ENCODE results near the gene RRP8. TPM values are rescaled to one million over a fixed set of nuclear protein-coding genes. Genes with fewer than 3 reads are reported as not detected.

The RRP8 gene
- total RNA-seq, 1 donor from 2014 or later: 16.2 TPM

- Mint-ChIP-seq H3K27ac (ENCODE audit: unreplicated experiment) (no peak overlapping the region), H3K4me3 (ENCODE audit: unreplicated experiment) (no peak overlapping the region), H3K27me3 (ENCODE audit: unreplicated experiment) (peaks cover 8% of the 10 kb centered on the region), H3K4me1 (ENCODE audit: low read depth, unreplicated experiment) (no peaks in the 10 kb centered on the region), H3K36me3 (ENCODE audit: unreplicated experiment) (no peaks in the 10 kb centered on the region), H3K9me3 (ENCODE audit: unreplicated experiment) (peaks cover 6% of the 10 kb centered on the region)
- TF ChIP-seq, protein P1, sequence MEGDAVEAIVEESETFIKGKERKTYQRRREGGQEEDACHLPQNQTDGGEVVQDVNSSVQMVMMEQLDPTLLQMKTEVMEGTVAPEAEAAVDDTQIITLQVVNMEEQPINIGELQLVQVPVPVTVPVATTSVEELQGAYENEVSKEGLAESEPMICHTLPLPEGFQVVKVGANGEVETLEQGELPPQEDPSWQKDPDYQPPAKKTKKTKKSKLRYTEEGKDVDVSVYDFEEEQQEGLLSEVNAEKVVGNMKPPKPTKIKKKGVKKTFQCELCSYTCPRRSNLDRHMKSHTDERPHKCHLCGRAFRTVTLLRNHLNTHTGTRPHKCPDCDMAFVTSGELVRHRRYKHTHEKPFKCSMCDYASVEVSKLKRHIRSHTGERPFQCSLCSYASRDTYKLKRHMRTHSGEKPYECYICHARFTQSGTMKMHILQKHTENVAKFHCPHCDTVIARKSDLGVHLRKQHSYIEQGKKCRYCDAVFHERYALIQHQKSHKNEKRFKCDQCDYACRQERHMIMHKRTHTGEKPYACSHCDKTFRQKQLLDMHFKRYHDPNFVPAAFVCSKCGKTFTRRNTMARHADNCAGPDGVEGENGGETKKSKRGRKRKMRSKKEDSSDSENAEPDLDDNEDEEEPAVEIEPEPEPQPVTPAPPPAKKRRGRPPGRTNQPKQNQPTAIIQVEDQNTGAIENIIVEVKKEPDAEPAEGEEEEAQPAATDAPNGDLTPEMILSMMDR (IDR thresholded peaks at IDR 0.05; ENCODE audit: partially characterized antibody, unreplicated experiment): no peak
- no peak for DNase-seq
Observed at GRCh38 chr11:6569706-6570105, 33.7 kb downstream of the RRP8 start.

- H3K4me3 Mint-ChIP-seq (ENCODE audit: unreplicated experiment): no peak overlapping the region
- H3K4me1 Mint-ChIP-seq (ENCODE audit: low read depth, unreplicated experiment): no peaks in the 10 kb centered on the region
- H3K9me3 Mint-ChIP-seq (ENCODE audit: unreplicated experiment): peaks cover 6% of the 10 kb centered on the region
- no peak for DNase-seq
- H3K27ac Mint-ChIP-seq (ENCODE audit: unreplicated experiment): no peak overlapping the region
- peaks cover 9% of the 10 kb centered on the region for H3K27me3 Mint-ChIP-seq (ENCODE audit: unreplicated experiment)
- TF ChIP-seq, protein P1 (IDR thresholded peaks at IDR 0.05; ENCODE audit: partially characterized antibody, unreplicated experiment): no peak
- no peaks in the 10 kb centered on the region for H3K36me3 Mint-ChIP-seq (ENCODE audit: unreplicated experiment)
Observed at GRCh38 chr11:6568191-6568918, 35.1 kb downstream of the RRP8 start.

DNA sequence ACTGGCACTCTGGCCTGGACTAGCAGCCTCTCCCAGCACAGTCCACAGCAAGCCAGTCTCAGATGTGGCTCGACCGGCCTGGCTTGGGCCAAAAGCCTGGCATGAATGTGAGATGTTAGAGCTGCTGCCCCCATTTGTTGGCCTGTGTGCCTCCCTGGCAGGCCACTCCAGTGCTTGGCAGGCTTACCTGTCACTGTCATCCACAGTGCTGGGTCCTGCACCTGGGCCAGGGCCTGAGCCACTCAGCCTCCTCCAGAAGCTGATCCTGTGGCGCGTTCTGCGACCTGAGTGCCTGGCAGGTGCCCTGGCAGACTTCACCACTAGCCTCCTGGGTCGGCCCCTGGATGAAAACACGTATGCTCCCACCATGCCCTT is 36.1 kb downstream of the RRP8 start:
- no peaks in the 10 kb centered on the region for H3K4me1 Mint-ChIP-seq (ENCODE audit: low read depth, unreplicated experiment)
- H3K4me3 Mint-ChIP-seq (ENCODE audit: unreplicated experiment): no peak overlapping the region
- TF ChIP-seq, protein P1 (IDR thresholded peaks at IDR 0.05; ENCODE audit: partially characterized antibody, unreplicated experiment): no peak
- H3K27me3 Mint-ChIP-seq (ENCODE audit: unreplicated experiment): peaks cover 9% of the 10 kb centered on the region
- peaks cover 6% of the 10 kb centered on the region for H3K9me3 Mint-ChIP-seq (ENCODE audit: unreplicated experiment)
- DNase-seq: no peak
- H3K27ac Mint-ChIP-seq (ENCODE audit: unreplicated experiment): no peak overlapping the region
- H3K36me3 Mint-ChIP-seq (ENCODE audit: unreplicated experiment): no peaks in the 10 kb centered on the region

DNA sequence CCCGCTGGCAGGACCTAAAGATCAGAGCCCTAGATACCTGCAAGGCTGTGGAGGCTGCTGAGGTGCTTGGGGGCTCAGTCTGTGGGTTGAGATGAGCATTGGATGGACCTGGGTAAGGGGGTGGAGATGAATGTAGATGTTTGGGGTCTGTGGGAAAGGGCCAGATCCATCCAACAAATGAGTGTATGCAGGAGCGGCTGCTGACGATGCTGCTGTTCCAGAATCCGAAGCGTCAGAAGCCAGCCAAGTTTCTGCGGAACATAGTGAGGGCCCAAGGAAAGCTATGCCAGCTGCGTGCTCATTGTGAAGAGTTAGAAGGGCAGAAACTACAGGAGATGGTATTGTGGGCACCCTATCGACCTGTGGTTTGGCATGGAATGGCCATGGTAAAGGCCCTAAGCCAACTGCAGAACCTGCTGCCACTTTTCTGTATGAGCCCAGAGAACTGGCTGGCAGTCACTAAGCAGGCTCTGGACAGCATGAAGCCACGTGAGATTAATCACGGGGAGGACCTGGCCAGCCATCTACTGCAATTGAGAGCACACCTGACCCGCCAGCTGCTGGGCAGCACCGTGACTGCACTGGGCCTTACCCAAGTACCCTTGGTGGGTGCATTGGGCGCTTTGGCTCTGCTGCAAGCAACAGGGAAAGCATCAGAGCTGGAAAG is 36.6 kb downstream of the RRP8 start:
- DNase-seq: no peak
- Mint-ChIP-seq H3K27me3 (ENCODE audit: unreplicated experiment) (peaks cover 9% of the 10 kb centered on the region), H3K27ac (ENCODE audit: unreplicated experiment) (no peak overlapping the region), H3K36me3 (ENCODE audit: unreplicated experiment) (no peaks in the 10 kb centered on the region), H3K9me3 (ENCODE audit: unreplicated experiment) (peaks cover 3% of the 10 kb centered on the region), H3K4me3 (ENCODE audit: unreplicated experiment) (no peak overlapping the region), H3K4me1 (ENCODE audit: low read depth, unreplicated experiment) (no peaks in the 10 kb centered on the region)
- TF ChIP-seq, protein P1 (IDR thresholded peaks at IDR 0.05; ENCODE audit: partially characterized antibody, unreplicated experiment): no peak

Measured in glutamatergic neuron (in vitro differentiated cells).